HG03342 (cell line): Measurements from ENCODE around the gene TBC1D3B.
"Not testable (repeated sequence)": the region's sequence is repeated elsewhere in the genome, so short reads cannot be mapped to it uniquely, and the experiment has no call there.

Source experiments
- ATAC-seq: cut with Tn5 transposase; IDR thresholded peaks from one replicate; pipeline ENCODE4 v1.9.1; 2021; ENCODE audit warnings: mild to moderate bottlenecking, moderate library complexity; ENCODE audit not compliant: unreplicated experiment

TBC1D3B gene

DNA sequence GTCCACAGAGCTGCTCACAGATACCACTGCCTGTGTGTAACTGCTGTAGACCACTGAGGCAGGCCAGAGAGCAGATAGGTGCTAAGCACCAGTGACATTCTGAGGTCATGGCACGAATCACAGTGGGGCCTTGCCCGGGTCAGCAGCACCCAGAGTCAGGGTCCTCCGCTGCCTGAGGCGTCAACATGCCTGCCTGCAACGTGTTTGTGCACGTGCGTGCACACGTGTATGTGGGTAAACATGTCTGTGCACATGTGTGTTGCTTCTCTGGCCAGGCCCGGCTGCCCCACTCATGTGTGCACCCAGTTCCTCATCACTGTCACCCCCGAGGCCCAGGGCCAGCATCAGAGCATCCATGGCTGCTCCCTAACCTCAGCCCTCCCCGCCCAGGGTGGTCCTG, at the start of gene TBC1D3B:
TBC1D3B (minus strand) TSS at position 101 of the 400 bp plus-strand sequence. CDS start 1,586 bp downstream, outside the sequence.
- not testable (repeated sequence) for ATAC-seq

DNA sequence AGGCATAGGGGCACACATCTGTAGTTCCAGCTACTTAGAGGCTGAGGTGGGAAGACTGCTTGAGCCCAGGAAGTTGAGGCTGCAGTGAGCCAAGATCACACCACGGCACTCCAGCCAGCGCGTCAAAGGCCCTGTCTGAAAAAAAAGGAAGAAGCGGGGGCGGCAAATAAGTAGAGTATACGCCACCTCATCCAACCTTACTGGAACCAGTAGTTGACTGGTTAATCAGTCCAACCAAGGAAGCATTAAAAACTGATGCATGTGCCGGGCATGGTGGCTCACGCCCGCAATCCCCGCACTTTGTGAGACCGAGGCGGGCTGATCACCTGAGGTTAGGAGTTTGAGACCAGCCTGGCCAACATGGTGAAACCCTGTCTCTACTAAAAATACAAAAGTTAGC, 46.5 kb upstream of the TBC1D3B start:
- ATAC-seq, result not testable (repeated sequence)

DNA sequence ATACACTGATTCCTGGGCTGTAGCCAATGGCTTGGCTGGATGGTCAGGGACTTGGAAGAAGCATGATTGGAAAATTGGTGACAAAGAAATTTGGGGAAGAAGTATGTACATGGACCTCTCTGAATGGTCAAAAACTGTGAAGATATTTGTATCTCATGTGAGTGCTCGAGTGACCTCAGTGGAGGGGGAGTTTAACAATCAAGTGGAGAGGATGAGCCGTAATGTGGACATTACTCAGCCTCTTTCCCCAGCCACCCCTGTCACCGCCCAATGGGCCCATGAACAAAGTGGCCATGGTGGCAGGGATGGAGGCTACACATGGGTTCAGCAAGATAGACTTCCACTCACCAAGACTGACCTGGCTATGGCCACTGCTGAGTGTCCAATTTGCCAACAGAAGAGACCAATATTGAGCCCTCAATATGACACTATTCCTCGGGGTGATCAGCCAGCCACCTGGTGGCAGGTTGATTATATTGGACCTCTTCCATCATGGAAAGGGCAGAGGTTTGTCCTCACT, 45.2 kb upstream of the TBC1D3B start:
- not testable (repeated sequence) for ATAC-seq

DNA sequence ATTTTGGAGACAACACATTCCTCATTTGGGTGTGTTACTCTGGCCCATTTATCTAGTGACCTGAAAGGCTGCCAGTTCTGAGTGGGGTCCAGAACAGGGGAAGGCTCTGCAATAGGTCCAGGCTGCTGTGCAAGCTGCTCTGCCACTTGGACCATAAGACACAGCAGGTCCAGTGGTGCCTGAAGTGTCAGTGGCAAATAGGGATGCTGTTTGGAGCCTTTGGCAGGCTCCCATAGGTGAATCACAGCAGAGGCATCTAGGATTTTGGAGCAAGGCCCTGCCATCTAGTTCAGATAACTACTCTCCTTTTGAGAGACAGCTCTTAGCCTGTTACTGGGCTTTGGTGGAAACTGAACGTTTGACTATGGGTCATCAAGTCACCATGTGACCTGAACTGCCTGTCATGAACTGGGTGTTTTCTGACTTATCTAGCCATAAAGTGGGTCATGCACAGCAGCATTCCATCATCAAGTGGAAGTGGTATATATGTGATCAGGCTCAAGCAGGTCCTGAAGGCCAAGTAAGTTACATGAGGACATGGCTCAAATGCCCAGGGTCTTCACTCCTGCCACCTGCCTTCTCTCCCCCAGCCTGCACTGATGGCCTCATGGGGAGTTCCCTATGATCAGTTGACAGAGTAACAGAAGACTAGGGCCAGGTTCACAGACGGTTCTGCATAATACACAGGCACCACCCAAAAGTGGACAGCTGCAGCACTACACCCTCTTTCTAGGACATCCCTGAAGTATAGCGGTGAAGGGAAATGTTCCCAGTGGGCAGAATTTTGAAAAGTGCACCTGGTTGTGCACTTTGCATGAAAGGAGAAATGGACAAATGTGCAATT, 44.5 kb upstream of the TBC1D3B start:
- not testable (repeated sequence) for ATAC-seq

DNA sequence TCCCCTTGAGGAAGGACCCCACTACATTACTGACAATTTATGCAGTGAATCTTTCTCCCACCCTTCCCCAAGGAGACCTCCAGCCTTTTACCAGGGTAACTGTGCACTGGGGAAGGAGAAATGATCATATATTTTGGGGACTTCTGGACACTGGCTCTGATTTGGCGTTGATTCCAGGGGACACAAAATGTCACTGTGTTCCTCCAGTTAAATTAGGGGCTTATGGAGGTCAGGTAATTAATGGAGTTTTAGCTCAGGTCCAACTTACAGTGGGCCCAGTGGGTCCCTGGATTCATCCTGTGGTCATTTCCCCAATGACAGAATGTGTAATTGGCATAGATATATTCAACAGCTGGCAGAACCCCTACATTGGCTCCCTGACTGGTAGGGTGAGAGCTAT, 43.1 kb upstream of the TBC1D3B start:
- ATAC-seq, result not testable (repeated sequence)

DNA sequence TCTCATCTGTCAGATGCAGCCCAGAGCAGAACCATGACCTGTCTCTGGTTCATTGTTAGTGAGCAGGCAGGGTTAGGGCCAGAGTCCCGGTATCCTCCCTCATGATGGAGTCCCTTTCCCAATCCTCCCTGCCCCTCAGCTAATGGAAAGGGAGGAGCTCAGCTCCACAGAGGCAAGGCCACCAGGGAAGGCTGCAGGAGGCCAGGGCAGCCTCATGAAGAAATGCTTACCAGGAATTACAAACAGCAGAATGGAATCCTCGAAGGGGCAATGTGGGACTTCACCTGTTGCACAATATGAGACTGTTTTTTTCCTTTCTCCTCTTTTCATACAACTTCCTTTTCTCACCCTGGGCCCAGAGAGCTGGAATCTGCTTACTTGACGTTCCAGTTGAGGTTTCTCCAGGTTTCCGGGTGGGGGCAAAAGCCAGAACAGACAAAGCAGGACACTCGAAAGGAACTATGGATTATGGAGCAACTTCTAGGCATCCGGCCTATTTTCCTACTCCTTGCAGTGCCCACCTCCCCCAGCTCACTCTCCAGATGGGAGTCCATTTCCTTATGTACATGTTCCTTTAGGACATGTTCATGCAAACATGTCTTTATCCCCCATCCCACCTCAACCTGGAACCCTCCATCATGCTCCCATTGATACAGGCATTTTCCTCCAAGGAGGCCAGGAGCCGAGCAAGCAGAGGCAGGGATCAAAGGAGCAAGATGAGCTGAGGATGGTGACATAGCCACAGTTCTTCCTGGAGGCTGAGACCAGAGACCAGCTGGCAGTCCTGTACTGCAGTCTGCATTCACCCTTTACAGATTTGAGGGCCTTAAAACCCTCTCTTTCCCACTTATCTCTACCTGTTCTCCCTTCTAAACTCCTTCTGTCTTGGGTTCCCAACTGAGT, 39.2 kb upstream of the TBC1D3B start:
- ATAC-seq, result not testable (repeated sequence)

DNA sequence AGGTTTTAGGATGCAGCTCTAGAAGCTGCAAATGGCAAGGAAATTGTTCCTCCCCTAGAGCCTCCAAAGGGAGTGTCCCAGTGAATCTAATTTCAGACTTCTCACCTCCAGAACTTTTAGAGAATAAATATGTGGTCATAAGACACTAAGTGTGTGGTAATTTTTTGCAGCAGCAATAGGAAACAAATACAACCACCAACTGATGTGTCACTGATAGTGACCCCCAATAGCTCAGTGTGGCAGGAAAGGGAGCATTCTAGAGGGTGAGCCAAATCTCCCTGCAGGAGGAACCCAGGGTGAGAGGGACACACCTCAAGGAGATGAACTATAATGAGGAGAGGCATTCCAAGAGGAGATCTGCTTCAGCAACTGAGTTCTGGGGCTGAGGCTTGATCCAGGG, 38.5 kb upstream of the TBC1D3B start:
- no peak for ATAC-seq

DNA sequence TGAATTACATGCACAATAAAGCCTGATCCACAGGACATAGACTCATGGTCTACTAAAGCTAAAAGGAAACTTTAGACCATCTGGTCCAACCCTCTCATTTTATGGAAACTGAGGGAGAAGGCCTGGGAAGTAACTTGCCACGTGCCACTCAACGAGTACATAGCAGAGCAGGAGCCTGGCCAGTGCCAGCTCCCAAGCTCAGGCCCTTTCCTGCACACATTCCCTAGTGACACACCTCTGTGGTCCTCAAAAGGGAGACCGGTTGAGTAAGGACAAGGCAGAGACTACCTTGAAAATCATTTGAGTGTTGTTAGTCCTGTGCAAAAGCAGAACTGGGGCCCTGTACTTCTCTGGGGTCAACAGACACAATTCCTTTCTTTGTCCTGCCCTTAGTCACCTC, 37.3 kb upstream of the TBC1D3B start:
- no peak for ATAC-seq

DNA sequence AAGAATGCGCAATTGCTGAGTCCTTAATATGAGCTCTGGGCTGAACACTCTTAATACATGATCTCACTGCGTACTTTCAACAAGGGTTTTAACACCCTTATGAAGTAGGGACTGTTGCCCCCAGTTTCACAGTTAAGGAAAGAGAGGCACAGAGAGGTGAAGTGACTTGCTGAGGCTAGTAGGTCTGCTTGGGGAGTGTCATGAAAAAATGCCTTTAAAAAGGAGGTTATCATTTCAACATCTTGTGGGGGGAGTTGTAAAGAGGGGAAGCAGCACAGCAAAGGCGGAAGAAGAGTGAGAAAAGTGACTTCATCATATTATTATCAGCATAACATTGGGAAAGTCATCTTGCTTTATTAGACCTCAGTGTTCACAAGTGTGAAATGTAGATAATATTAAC, 36.5 kb upstream of the TBC1D3B start:
- ATAC-seq, result no peak

DNA sequence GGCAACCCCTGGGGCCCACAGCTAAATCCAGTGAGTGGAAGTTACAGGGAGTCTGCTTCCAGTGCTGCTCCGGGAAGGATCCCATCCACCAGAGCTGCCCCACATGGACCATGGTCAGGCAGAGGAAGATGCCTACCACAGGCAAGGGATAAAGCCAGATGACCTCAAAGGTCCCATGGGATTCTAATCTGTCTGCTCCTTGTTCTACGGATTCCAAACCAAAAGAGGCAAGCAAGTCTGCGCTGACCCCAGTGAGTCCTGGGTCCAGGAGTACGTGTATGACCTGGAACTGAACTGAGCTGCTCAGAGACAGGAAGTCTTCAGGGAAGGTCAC, 35.8 kb upstream of the TBC1D3B start:
- no peak for ATAC-seq

DNA sequence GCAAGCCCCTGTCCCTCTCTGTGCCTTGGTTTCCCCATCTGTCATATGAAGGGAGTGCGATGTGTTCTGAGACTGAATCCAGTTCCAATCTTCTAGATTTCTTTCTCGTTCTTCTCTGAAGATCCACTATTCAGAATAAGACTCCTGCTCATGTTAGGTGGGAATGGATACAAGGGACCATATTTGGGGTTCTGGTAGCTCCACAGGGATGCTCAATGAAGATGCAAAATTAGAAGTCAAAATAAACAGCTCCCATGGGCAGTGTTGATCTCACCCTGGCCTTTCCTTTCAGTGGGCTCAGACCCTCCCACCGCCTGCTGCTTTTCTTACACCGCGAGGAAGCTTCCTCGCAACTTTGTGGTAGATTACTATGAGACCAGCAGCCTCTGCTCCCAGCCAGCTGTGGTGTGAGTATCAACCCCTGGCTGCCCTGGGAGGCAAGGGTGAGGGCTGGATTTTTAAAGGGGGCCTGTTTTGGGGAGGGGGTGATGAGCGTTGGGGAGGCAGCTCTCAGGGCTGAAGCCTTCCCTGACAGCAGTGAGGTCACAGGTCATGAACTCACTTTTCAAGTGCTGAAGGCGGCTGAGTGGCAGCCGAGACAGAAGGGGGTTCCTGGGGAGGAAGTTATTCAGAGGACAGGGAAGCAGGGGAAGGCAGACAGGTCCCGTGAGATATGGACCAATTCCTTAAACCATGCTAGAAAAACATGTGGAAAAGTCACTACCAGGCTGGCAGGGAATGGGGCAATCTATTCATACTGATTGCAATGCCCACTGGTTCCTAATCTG, 35.2 kb upstream of the TBC1D3B start:
- ATAC-seq, result not testable (repeated sequence)

DNA sequence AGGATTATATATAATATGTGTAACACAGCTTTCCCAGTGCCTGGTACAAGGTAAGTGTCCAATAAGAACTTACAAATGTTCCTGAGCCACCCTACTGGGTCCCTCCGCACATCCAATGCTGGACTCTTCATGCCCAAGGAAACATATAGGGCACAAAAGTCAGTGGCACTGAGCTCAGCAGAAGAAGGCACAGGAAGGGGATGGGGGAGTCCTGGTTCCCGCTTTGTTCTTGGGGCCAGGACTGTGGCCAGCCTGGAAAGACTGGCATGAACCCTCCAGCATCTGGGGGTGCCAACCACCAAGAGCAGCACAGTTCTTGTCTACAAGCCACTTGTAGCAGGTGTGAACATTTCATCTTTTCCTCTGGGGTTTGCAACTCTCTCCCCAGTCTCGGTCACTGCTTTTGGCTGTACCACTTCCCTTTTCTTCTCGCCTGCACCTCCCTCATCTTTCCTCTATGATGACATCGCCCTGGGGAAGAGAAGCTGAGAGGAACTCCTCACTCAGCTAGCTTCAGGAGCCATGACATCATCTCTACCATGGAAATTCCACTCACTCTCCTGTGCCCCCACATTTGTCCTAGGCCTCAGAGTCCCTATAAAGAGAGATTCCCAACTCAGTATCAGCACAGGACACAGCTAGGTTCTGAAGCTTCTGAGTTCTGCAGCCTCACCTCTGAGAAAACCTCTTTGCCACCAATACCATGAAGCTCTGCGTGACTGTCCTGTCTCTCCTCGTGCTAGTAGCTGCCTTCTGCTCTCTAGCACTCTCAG, 34.2 kb upstream of the TBC1D3B start, which contains the start of gene CCL4L2:
CCL4L2 (plus strand) TSS at position 625 of the 773 bp plus-strand sequence.
- peak; percentile 70 for ATAC-seq

DNA sequence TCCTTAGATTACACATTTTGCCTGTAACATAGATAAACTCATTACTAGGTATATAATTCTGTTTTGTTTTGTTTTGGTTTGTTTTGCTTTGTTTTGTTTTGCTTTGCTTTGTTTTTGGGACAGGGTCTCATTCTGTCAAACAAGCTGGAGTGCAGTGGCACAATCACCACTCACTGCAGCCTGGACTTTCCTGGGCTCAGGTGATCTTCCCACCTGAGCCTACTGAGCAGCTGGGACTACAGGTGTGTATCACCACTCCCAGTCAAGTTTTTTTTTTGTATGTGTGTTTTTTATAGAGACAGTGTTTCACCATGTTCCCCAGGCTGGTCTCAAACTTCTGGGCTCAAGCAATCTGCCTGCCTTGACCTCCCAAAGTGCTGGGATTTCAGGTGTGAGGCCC, 33.1 kb upstream of the TBC1D3B start:
- ATAC-seq, result no peak

DNA sequence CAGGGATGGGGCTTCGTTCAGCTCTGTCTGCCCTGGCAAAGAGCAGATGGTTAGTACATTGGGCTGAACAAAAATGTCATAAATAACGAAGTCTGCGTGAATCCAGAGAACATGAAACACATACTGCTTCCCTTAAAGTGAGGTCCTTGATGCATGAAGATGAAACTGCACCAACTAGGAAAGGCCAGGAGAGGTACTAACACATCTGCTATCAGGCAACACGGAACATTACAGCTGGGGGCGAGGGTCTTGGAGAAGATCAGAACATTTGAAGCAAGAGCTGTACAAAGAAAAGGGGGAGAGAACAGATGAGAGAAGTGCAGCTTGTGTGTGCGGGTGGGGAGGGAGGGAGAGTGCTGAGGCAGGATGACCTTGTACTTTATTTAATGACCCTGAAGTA, 30.9 kb upstream of the TBC1D3B start:
- ATAC-seq, result not testable (repeated sequence)

DNA sequence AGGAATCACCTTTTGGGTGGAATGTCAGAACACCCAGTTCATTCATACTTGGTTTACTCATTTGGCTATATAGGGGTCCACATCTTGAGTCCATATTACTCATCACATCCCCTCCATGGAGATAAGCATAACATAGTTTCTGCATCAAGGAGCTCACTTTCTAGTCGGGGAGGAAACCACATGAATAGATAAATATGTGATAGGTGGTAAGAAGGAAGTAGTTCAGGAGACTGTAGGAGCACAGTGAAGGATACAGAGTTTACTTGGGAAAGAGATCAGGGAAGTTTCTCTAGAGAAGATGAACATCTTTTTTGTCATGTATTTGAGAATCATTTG, 30.0 kb upstream of the TBC1D3B start:
- not testable (repeated sequence) for ATAC-seq

DNA sequence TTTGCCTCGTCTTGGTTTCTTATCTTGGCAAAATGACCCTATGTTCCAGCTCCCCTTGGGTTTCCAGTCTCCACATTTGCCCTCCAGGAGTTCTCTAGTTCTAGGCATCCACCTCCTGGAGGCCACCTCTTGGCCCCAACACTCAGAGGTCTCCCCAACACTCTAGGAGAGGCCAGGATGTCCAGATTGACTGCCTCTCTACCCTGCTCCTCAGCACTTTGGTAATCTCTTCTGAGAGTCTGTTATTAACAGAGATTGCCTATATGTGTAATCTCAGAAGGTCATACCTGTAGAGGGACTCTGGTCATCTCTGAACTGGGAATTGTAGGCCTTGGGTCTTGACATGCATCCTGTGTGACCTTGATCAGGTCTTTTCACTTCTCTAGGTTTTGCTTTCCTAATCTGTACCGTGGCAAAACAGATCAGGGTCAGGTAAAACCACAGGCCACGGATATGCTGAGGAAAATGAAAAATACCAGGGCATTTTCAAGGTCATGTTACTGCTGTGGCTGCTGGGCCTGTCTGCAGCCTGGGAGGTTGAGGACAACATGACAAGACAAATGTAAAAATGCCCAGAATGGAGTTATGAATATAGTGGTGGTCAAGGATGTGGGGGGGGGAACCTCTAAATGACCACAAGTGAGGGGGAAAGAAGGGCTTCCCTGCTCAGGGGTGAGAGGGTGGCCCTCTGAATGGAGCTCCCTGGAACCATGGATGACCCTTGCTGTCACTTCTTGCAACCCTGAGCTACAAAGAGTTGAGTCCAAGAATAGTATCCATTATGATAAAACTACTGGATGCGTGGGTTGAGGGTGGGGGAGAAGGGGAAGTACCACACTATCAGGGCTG, 29.4 kb upstream of the TBC1D3B start:
- no peak for ATAC-seq

DNA sequence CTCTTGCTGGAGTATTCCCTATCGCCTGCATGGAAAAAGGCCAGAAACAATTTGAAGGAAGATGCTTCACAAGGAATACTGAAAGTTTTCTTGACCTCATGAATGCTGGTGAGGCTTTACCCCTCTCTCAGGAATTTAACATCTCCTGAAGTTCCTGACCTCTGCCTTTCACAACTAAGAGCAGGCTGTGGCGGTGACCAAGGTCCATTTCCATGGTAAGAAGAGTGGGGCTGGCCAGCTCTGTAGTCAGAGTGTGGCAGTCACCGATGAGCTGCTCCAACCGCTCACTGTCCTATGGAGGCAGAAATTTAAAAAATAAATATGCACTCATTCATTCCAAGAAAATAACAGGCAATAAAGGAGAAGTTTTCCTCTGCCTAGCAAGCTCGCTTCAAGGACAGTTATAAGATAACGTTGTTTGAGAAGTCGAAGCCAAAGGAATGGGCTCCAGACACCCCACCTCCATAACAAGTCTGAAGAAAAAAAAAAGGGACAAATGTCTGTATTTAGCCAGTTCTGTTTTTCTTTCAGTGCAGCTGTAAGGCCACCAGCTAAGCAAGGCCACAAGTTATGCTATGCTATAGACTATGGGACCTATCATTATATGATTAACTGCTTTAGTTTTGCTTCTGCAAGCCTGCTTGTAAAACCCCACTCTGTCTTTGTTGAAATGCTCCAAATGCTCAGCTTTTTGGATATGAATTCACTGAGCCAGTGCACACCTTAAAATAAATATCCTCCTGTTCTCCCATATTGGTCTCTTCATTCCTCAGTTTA, 28.5 kb upstream of the TBC1D3B start:
- no peak for ATAC-seq

DNA sequence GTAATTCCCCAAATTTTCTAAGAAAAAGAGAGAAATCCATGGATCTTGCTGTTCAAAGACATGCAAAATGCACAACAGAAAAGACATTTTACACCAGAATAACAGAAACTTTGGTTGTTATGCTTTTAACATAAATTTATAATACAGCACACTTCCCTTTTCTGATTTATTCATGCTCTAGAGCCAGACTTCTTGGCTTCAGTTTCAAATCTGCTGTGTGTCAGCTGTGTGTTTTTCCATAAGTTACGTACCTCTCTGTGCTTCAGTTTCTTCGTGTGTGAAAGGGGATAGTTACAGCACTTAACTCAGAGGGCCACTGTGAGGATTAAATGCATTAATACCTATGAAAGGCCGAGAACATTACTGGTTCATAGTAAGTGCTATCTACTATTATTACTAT, 26.9 kb upstream of the TBC1D3B start:
- ATAC-seq, result no peak
